ENCODE measurements around the gene RNF144B. TPM values are rescaled to one million over a fixed set of nuclear protein-coding genes. Genes with fewer than 3 reads are reported as not detected.
A peak's percentile ranks its signal among the peaks of the same experiment; 100 is the strongest.

Gene RNF144B
- total and polyA plus RNA-seq, 9 of the 15 experiments (the other 6 are each of a cell fraction or from before 2014, with no cell fraction given): 0.01 TPM; not detected in 8

DNA sequence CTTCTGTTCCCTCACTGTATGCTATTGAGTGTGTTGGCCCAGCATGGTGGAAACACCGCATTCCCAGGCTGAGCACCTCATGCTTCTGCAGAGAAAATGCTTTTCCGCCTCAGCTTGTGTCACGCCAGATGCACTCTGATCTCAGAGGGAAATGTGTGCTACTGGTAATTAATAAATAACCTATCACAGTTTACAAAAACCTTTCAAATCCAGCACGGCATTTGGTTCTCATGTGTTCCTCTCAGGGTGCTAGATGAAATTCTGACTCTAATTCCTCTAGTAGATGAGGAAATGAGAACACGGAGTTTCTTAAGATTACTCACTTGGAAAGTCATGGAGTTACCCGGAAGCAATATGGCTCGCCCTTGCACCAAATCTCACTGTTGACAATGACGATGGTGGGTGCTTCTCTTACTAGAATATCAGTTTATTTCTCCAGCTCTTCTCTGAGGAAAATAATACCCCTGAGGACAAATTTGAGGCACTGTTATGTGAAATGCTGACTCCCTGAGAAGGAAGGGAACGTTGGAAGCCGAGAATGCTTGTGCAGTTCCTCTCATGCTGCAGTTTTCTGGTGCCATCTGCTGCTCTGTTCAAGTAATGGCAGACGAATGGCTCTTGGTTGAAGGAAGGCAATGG lies 116.6 kb downstream of the RNF144B start (continued):
- TF ChIP-seq KDM4B (IDR thresholded peaks at IDR 0.05; ENCODE audit: borderline replicate concordance in 2 of 2, low read depth in 1 of 2) (no peak), ZNF75A (CRISPR knock-in tag; IDR thresholded peaks at IDR 0.05) (no peak), ZNF354B (CRISPR knock-in tag; IDR thresholded peaks at IDR 0.05) (no peak), EZH2 (IDR thresholded peaks at IDR 0.05; ENCODE audit: borderline replicate concordance, low read depth, low read length) (no peak), ATF1 (CRISPR knock-in tag; IDR thresholded peaks at IDR 0.05) (no peak), ATF1 (tag; IDR thresholded peaks at IDR 0.05) (0 out of 2 replicates have a peak, but pooled peaks have one; percentile 36), CLOCK (CRISPR knock-in tag; IDR thresholded peaks at IDR 0.05; ENCODE audit: borderline replicate concordance) (no peak), ATF7 (IDR thresholded peaks at IDR 0.05) (0 out of 2 replicates have a peak, but pooled peaks have one; percentile 33), GTF2A2 (tag; IDR thresholded peaks at IDR 0.05) (no peak), ZBED1 (IDR thresholded peaks at IDR 0.05) (no peak), SMC3 (conservative IDR thresholded peaks at IDR 0.05; ENCODE audit: insufficient read depth, low read depth, low read length) (peak; percentile 87), TAF9B (IDR thresholded peaks at IDR 0.05; ENCODE audit: partially characterized antibody) (no peak), SREBF2 (CRISPR knock-in tag; IDR thresholded peaks at IDR 0.05) (no peak), HNRNPL (IDR thresholded peaks at IDR 0.05; ENCODE audit: low read depth, low read length) (no peak), MAFG (tag; conservative IDR thresholded peaks at IDR 0.05) (0 out of 2 replicates have a peak, but pooled peaks have one; percentile 26), FOXJ2 (tag; IDR thresholded peaks at IDR 0.05) (no peak), NCOA2 (IDR thresholded peaks at IDR 0.05; ENCODE audit: partially characterized antibody in 2 of 2) (no peak), PCBP1 (IDR thresholded peaks at IDR 0.05; ENCODE audit: low read depth, low read length, poor library complexity, severe bottlenecking) (no peak), PURB (CRISPR knock-in tag; IDR thresholded peaks at IDR 0.05; ENCODE audit: low read depth) (no peak), ZNF444 (CRISPR knock-in tag; IDR thresholded peaks at IDR 0.05) (no peak), BRF2 (IDR thresholded peaks at IDR 0.05; ENCODE audit: borderline replicate concordance, insufficient read depth, insufficient read length) (no peak), RBM25 (IDR thresholded peaks at IDR 0.05; ENCODE audit: low read depth, low read length, severe bottlenecking) (no peak), KDM1A (IDR thresholded peaks at IDR 0.05) (no peak), PHF20 (IDR thresholded peaks at IDR 0.05; ENCODE audit: partially characterized antibody) (no peak), STAT5A (IDR thresholded peaks at IDR 0.05; ENCODE audit: borderline replicate concordance, low read length) (no peak), COPS2 (conservative IDR thresholded peaks at IDR 0.05) (no peak), PRPF4 (IDR thresholded peaks at IDR 0.05; ENCODE audit: insufficient read depth, low read depth, low read length, poor library complexity, severe bottlenecking) (no peak), PHB (CRISPR knock-in tag; IDR thresholded peaks at IDR 0.05) (no peak), HCFC1 (IDR thresholded peaks at IDR 0.05; ENCODE audit: low read depth, low read length) (no peak)

Data from K562 (cell line).